Osteocyte (in vitro differentiated cells): ENCODE data around the gene FOXC2. TPM values are rescaled to one million over a fixed set of nuclear protein-coding genes. Genes with fewer than 3 reads are reported as not detected.

Source experiments
- DNase-seq: peaks from one replicate; pipeline ENCODE4 v3.0.0; 2021; ENCODE audit warnings: mixed read lengths; ENCODE audit not compliant: unreplicated experiment; ENCODE audit errors: extremely low spot score
- H3K27ac Mint-ChIP-seq: one replicate; pipeline ENCODE4 v1.8.0; 2021; ENCODE audit warnings: mild to moderate bottlenecking, mixed read lengths; ENCODE audit not compliant: unreplicated experiment
- H3K27me3 Mint-ChIP-seq: one replicate; pipeline ENCODE4 v1.8.0; 2021; ENCODE audit warnings: mixed read lengths; ENCODE audit not compliant: unreplicated experiment
- H3K36me3 Mint-ChIP-seq: one replicate; pipeline ENCODE4 v1.8.0; 2021; ENCODE audit warnings: mixed read lengths; ENCODE audit not compliant: unreplicated experiment
- H3K4me1 Mint-ChIP-seq: one replicate; pipeline ENCODE4 v1.8.0; 2021; ENCODE audit warnings: mixed read lengths; ENCODE audit not compliant: unreplicated experiment
- H3K4me3 Mint-ChIP-seq: one replicate; pipeline ENCODE4 v1.8.0; 2021; ENCODE audit warnings: mild to moderate bottlenecking, moderate library complexity, mixed read lengths; ENCODE audit not compliant: unreplicated experiment
- H3K9me3 Mint-ChIP-seq: one replicate; pipeline ENCODE4 v1.8.0; 2021; ENCODE audit warnings: mixed read lengths; ENCODE audit not compliant: unreplicated experiment
- CTCF ChIP-seq: fragments of 200-600 bp; sonication (generic); IDR thresholded peaks from 2 replicates; pipeline ENCODE4 v1.5.0; 2021; ENCODE audit warnings: antibody characterized with exemption, mild to moderate bottlenecking, moderate library complexity
- total RNA-seq: library from RNA; stranded (reverse); gene quantifications from 2 replicates; pipeline ENCODE4 v1.2.1, GENCODE V29; 2021

FOXC2 gene
- total RNA-seq, 1 donor from 2014 or later: 93.4 TPM

GRCh38 chr16:86524029-86524428, 42.6 kb upstream of the FOXC2 start:
- Mint-ChIP-seq H3K9me3 (no peaks in the 10 kb centered on the region), H3K36me3 (peaks cover 2% of the 10 kb centered on the region), H3K4me1 (peaks cover 2% of the 10 kb centered on the region), H3K4me3 (no peak overlapping the region), H3K27ac (no peak overlapping the region), H3K27me3 (peaks cover 59% of the 10 kb centered on the region)
- TF ChIP-seq CTCF: no peak
- DNase-seq: no peak

GRCh38 chr16:86525696-86526095, 40.9 kb upstream of the FOXC2 start:
- Mint-ChIP-seq H3K4me3 (no peak overlapping the region), H3K27ac (no peak overlapping the region), H3K9me3 (no peaks in the 10 kb centered on the region), H3K4me1 (no peaks in the 10 kb centered on the region), H3K36me3 (peaks cover 2% of the 10 kb centered on the region), H3K27me3 (peaks cover 51% of the 10 kb centered on the region)
- DNase-seq: no peak
- no peak for TF ChIP-seq CTCF

- Mint-ChIP-seq H3K9me3 (no peaks in the 10 kb centered on the region), H3K27ac (no peak overlapping the region), H3K4me1 (no peaks in the 10 kb centered on the region), H3K4me3 (no peak overlapping the region), H3K36me3 (peaks cover 2% of the 10 kb centered on the region), H3K27me3 (peaks cover 43% of the 10 kb centered on the region)
- no peak for DNase-seq
- no peak for TF ChIP-seq CTCF
These were observed 39.3 kb upstream of the FOXC2 start for GRCh38 chr16:86527366-86527765.

- Mint-ChIP-seq H3K9me3 (no peaks in the 10 kb centered on the region), H3K27me3 (peaks cover 34% of the 10 kb centered on the region), H3K4me1 (no peaks in the 10 kb centered on the region), H3K27ac (no peak overlapping the region), H3K36me3 (peaks cover 2% of the 10 kb centered on the region), H3K4me3 (no peak overlapping the region)
- TF ChIP-seq CTCF: no peak
- DNase-seq: no peak
These were observed 38.3 kb upstream of the FOXC2 start for GRCh38 chr16:86528061-86528929.

GRCh38 chr16:86529160-86529559, 37.5 kb upstream of the FOXC2 start:
- H3K36me3 Mint-ChIP-seq: peaks cover 2% of the 10 kb centered on the region
- DNase-seq: no peak
- H3K4me1 Mint-ChIP-seq: no peaks in the 10 kb centered on the region
- no peak overlapping the region for H3K4me3 Mint-ChIP-seq
- peaks cover 28% of the 10 kb centered on the region for H3K27me3 Mint-ChIP-seq
- TF ChIP-seq CTCF: no peak
- H3K27ac Mint-ChIP-seq: no peak overlapping the region
- H3K9me3 Mint-ChIP-seq: no peaks in the 10 kb centered on the region
